ENCODE measurements around the gene PIN4. TPM values are rescaled to one million over a fixed set of nuclear protein-coding genes. Genes with fewer than 3 reads are reported as not detected.
A peak's percentile ranks its signal among the peaks of the same experiment; 100 is the strongest.

PIN4 gene
- total RNA-seq, 1 donor from 2014 or later: 9.8 TPM

DNA sequence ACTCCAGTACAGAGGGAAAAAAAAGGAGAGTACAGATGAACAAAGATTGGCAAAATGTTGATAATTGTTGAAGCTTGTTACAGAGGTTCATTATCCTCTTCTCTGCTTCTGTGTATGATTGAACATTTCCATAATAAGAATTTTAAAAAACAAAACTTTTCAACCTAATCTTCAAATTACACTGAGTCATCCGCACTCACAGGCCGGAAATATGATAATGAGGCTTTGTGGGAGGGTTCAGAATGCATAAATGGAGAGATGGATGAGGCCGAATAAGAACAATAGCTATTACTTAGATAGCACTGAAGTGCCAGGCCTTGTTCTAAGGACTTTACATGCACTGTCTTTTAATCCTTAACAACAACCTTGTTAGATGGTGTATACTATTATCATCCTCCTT, 61.9 kb downstream of the PIN4 start:
- Histone ChIP-seq H3K36me3 (no peaks in the 10 kb centered on the region), H3K27me3 (ENCODE audit: low read depth) (no peaks in the 10 kb centered on the region), H3K4me1 (no peaks in the 10 kb centered on the region), H3K9me3 (no peaks in the 10 kb centered on the region), H3K4me3 (no peak overlapping the region), H3K27ac (no peak overlapping the region)
- no peak for ATAC-seq
- no peak for TF ChIP-seq CTCF (IDR thresholded peaks at IDR 0.05)
- DNase-seq: no peak
- intact Hi-C loops (cut with DNase I): no loop called here

- H3K9me3 ChIP-seq: no peaks in the 10 kb centered on the region
- intact Hi-C loops (cut with DNase I): no loop called here
- no peak overlapping the region for H3K27ac ChIP-seq
- H3K4me1 ChIP-seq: no peaks in the 10 kb centered on the region
- ATAC-seq (peak; percentile 62 to 78), DNase-seq (peak; percentile 48)
- no peaks in the 10 kb centered on the region for H3K27me3 ChIP-seq (ENCODE audit: low read depth)
- no peaks in the 10 kb centered on the region for H3K36me3 ChIP-seq
- peak; percentile 60 for TF ChIP-seq CTCF (IDR thresholded peaks at IDR 0.05)
- H3K4me3 ChIP-seq: no peak overlapping the region
Observed at GRCh38 chrX:72245461-72246089, 64.0 kb downstream of the PIN4 start.

DNA sequence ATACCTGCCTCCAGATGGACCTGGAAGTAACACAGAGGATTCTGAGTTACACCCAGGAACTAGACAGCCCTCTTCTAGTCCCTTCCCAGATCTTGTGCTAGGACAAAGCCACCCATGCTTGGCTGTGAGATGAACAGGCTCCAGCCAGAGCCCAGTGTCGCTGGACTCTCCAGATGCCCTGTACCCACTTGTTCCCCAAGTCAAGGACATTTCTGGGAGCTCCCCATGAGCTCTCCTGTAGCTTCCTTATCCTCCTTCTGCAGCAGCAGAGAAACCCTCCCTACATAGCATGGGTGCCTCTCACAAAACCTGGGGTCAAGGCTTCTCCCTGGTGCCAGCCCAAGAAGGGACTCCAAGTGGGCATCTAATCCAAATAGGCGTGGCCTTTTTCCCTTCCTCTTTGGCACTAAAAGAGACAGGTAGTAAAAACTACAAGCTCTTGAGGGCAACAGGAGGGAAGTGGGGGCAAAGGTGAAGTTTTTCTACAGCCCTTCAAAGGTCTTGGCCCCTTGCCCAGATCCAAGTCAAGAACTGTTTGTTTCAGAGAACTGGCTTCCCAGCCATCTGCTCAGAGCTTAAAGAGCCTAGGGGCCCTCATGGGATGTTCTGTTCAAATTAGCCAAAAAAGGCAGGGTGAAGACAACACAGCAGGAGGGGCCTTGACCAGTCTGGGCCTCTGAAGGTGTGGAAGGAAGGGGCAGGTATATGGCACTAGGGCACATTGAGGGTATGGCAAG, 65.8 kb downstream of the PIN4 start:
- no peak overlapping the region for H3K4me3 ChIP-seq
- ATAC-seq (peak; percentile 58 to 75), DNase-seq (peak; percentile 43)
- no peaks in the 10 kb centered on the region for H3K36me3 ChIP-seq
- no peak overlapping the region for H3K27ac ChIP-seq
- no peak for TF ChIP-seq CTCF (IDR thresholded peaks at IDR 0.05)
- H3K27me3 ChIP-seq (ENCODE audit: low read depth): no peaks in the 10 kb centered on the region
- intact Hi-C loops (cut with DNase I): no loop called here
- no peaks in the 10 kb centered on the region for H3K4me1 ChIP-seq
- H3K9me3 ChIP-seq: no peaks in the 10 kb centered on the region

Other genes with a start within 250 kb of the PIN4 start
- 9.9 TPM for gene RTL5, start 49.8 kb upstream of the PIN4 start, total RNA-seq
- 0.24 TPM for gene ERCC6L, start 57.3 kb downstream of the PIN4 start, total RNA-seq
- gene RPS4X, start 95.5 kb downstream of the PIN4 start, total RNA-seq: 629 TPM
- gene CITED1, start 124.2 kb downstream of the PIN4 start, total RNA-seq: 0.65 TPM

All from lower lobe of right lung (tissue), 2 donors.